Measurements from ENCODE around the gene MYCN. TPM values are rescaled to one million over a fixed set of nuclear protein-coding genes. Genes with fewer than 3 reads are reported as not detected.

Gene MYCN
- total RNA-seq, 4 donors from 2014 or later = 0.21 to 0.95 (median 0.33) TPM

GRCh38 chr2:15930589-15931318 is 9.6 kb upstream of the MYCN start:
- no peaks in the 10 kb centered on the region for H3K27me3 ChIP-seq
- H3K36me3 ChIP-seq = no peaks in the 10 kb centered on the region
- H3K9me3 ChIP-seq = no peaks in the 10 kb centered on the region
- intact Hi-C loops (cut with DNase I) = no loop called here
- TF ChIP-seq, protein P1, sequence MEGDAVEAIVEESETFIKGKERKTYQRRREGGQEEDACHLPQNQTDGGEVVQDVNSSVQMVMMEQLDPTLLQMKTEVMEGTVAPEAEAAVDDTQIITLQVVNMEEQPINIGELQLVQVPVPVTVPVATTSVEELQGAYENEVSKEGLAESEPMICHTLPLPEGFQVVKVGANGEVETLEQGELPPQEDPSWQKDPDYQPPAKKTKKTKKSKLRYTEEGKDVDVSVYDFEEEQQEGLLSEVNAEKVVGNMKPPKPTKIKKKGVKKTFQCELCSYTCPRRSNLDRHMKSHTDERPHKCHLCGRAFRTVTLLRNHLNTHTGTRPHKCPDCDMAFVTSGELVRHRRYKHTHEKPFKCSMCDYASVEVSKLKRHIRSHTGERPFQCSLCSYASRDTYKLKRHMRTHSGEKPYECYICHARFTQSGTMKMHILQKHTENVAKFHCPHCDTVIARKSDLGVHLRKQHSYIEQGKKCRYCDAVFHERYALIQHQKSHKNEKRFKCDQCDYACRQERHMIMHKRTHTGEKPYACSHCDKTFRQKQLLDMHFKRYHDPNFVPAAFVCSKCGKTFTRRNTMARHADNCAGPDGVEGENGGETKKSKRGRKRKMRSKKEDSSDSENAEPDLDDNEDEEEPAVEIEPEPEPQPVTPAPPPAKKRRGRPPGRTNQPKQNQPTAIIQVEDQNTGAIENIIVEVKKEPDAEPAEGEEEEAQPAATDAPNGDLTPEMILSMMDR (IDR thresholded peaks at IDR 0.05) = no peak
- TF ChIP-seq POLR2A (IDR thresholded peaks at IDR 0.05) = no peak
- no peak overlapping the region for H3K4me3 ChIP-seq
- WGBS, 2 donors = 85 to 87% methylated on average over 5 of the region's 5 CpGs
- no peaks in the 10 kb centered on the region for H3K4me1 ChIP-seq
- DNase-seq = no peak
- no peak overlapping the region for H3K27ac ChIP-seq

- no peak for DNase-seq
- Histone ChIP-seq H3K4me1 (no peaks in the 10 kb centered on the region), H3K36me3 (no peaks in the 10 kb centered on the region), H3K4me3 (no peak overlapping the region), H3K27ac (no peak overlapping the region), H3K9me3 (no peaks in the 10 kb centered on the region), H3K27me3 (no peaks in the 10 kb centered on the region)
- WGBS, 2 donors = 40 to 49% methylated on average over 2 of the region's 2 CpGs
- intact Hi-C loops (cut with DNase I) = no loop called here
- TF ChIP-seq, protein P1 (IDR thresholded peaks at IDR 0.05) = no peak
- TF ChIP-seq POLR2A (IDR thresholded peaks at IDR 0.05) = no peak
Measured at GRCh38 chr2:15931319-15931890, 8.9 kb upstream of the MYCN start.

- WGBS, 2 donors = 81 to 91% methylated on average over 5 of the region's 5 CpGs
- Histone ChIP-seq H3K4me1 (no peaks in the 10 kb centered on the region), H3K27me3 (no peaks in the 10 kb centered on the region), H3K27ac (no peak overlapping the region), H3K36me3 (no peaks in the 10 kb centered on the region), H3K9me3 (no peaks in the 10 kb centered on the region), H3K4me3 (no peak overlapping the region)
- DNase-seq = no peak
- intact Hi-C loops (cut with DNase I) = no loop called here
- TF ChIP-seq, protein P1 (IDR thresholded peaks at IDR 0.05) = no peak
- no peak for TF ChIP-seq POLR2A (IDR thresholded peaks at IDR 0.05)
Measured at GRCh38 chr2:15931950-15932349, 8.4 kb upstream of the MYCN start.

DNA sequence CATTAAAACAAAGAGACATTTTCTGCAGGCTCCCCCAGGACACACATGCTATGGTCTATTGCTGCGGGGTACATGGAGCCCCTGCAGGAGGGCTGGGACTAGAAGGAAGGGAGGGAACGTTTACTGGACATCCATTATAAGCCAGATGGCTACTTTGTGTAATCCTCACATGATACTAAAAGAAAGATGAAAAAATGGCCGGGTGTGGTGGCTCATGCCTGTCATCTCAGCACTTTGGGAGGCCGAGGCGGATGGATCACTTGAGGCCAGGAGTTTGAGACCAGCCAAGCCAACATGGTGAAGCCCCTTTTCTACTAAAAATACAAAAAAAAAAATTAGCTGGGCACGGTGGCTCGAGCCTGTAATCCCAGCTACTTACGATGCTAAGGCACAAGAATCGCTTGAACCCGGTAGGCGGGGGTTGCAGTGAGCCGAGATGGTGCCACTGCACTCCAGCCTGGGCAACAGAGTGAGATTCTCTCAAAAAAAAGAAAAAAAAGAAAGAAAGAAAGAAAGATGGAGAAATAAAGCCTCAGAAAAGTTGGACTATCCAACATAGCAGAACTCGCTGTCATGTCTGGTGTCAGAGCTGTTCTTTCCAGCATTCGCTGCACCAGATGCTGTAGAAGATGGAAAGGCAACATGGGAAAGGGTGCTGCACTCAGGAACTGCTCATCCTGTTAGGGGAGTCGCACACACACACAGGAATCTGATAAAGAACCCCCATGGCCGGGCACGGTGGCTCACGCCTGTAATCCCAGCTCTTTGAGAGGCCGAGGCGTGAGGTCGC is 7.8 kb upstream of the MYCN start:
- TF ChIP-seq, protein P1 (IDR thresholded peaks at IDR 0.05) = no peak
- TF ChIP-seq POLR2A (IDR thresholded peaks at IDR 0.05) = no peak
- Histone ChIP-seq H3K36me3 (no peaks in the 10 kb centered on the region), H3K9me3 (no peaks in the 10 kb centered on the region), H3K27ac (no peak overlapping the region), H3K4me3 (no peak overlapping the region), H3K4me1 (no peaks in the 10 kb centered on the region), H3K27me3 (no peaks in the 10 kb centered on the region)
- intact Hi-C loops (cut with DNase I) = no loop called here
- DNase-seq = no peak
- WGBS, 2 donors = 88 to 89% methylated on average over 18 to 21 of the region's 21 CpGs

All from esophagus squamous epithelium (tissue), 5 donors.